Sigmoid colon (tissue), 7 donors: Measurements from ENCODE around the gene KIAA0930. TPM values are rescaled to one million over a fixed set of nuclear protein-coding genes. Genes with fewer than 3 reads are reported as not detected.
"Not testable (repeated sequence)": the region's sequence is repeated elsewhere in the genome, so short reads cannot be mapped to it uniquely, and the experiment has no call there.

Experiments used
- DNase-seq: peaks from one replicate; pipeline ENCODE4 v3.0.0-alpha.2; 2019
- H3K27ac ChIP-seq, 4 donors: fragments of 200-600 bp; sonication (generic); one replicate each; pipeline ENCODE4 v1.5.1; 2016 to 2019; ENCODE audit warnings: mild to moderate bottlenecking in 1 of 4
- H3K27me3 ChIP-seq, 3 donors: fragments of 200-600 bp; sonication (generic); one replicate each; pipeline ENCODE4 v1.5.1; 2019; ENCODE audit warnings: mild to moderate bottlenecking in 1 of 3
- H3K36me3 ChIP-seq, 4 donors: fragments of 200-600 bp; sonication (generic); one replicate each; pipeline ENCODE4 v1.5.1; 2016 to 2019
- H3K4me1 ChIP-seq, 4 donors: fragments of 200-600 bp; sonication (generic); one replicate each; pipeline ENCODE4 v1.5.1; 2017 to 2019
- H3K4me3 ChIP-seq, 4 donors: fragments of 200-600 bp; sonication (generic); one replicate each; pipeline ENCODE4 v1.5.1; 2017 to 2019; ENCODE audit warnings: mild to moderate bottlenecking in 2 of 4, moderate library complexity in 1 of 4
- H3K9me3 ChIP-seq, 4 donors: fragments of 200-600 bp in 3 of 4; sonication (generic) in 3 of 4; one replicate each; pipeline versions ENCODE4 v1.5.1 to v1.6.1; 2013 to 2019
- EP300 ChIP-seq, 4 donors: sonication (generic); formaldehyde crosslinking; IDR thresholded peaks; one replicate each; pipeline ENCODE4 v1.6.1; 2017; ENCODE audit warnings: antibody characterized with exemption in 4 of 4
- POLR2A ChIP-seq, 2 donors: fragments of 450-650 bp; IDR thresholded peaks; one replicate each; pipeline ENCODE4 v1.6.1; 2016; ENCODE audit warnings: antibody characterized with exemption in 2 of 2, mild to moderate bottlenecking in 2 of 2, moderate library complexity in 2 of 2
- POLR2AphosphoS5 ChIP-seq, 4 donors: sonication (generic); formaldehyde crosslinking; IDR thresholded peaks; one replicate each; pipeline ENCODE4 v1.6.1; 2017; ENCODE audit warnings: antibody characterized with exemption in 4 of 4
- WGBS, 2 donors: extraction: QIAGEN DNeasy Blood & Tissue Kit; methylation state at CpG; one replicate each; pipeline ENCODE4 v1.1.7; 2013; 5-methylcytosine and 5-hydroxymethylcytosine counted together
- intact Hi-C: fragments of 100-400 bp; cut with DNase I; formaldehyde crosslinking; loops from one replicate; pipeline ENCODE4 v1.15.1; 2023
- polyA plus RNA-seq, 3 donors: library from polyadenylated mRNA; stranded (reverse); fragments of 200-250 nt; gene quantifications; one replicate each; pipeline ENCODE4 v1.2.3, GENCODE V29; 2013
- total RNA-seq, 4 donors: library from RNA; depleted of rRNA; stranded (reverse); fragments of >200 nt; gene quantifications; one replicate each; pipeline ENCODE4 v1.1.0, GENCODE V29; 2016
- TF ChIP-seq, protein P1 (sequence below), 4 experiments: fragments of 450-650 bp in 3 of 4; fragments of 200-600 bp in 1 of 4; IDR thresholded peaks; one replicate each; pipeline ENCODE4 v1.5.1; 2016 to 2019; ENCODE audit warnings: antibody characterized with exemption in 4 of 4, mild to moderate bottlenecking in 3 of 4, moderate library complexity in 2 of 4
- donor health status: healthy with polysubstance abuse.
- donor health status: Bipolar disorder and iron deficiency.
- donor health status: healthy.

The KIAA0930 gene
- total and polyA plus RNA-seq, 7 donors: 14.4 to 56.5 (median 26.8) TPM

DNA sequence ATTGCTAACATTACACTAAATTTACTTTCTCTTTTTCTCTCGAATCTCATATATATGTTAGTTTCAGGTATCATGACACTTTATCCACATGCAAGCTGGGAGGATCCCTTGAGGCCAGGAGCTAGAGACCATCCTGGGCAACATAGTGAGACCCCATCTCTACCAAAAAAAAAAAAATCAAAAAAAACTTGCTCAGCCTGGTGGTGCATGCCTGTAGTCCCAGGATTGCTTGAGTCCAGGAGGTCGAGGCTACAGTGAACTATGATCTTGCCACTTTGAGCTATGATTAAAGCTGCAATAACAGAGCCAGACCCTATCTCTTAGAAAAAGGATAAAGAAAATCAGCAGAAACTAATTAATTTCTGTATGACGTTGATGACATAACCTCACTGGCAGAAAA is 40.3 kb upstream of the KIAA0930 start:
- no peak overlapping the region for H3K27ac ChIP-seq

DNA sequence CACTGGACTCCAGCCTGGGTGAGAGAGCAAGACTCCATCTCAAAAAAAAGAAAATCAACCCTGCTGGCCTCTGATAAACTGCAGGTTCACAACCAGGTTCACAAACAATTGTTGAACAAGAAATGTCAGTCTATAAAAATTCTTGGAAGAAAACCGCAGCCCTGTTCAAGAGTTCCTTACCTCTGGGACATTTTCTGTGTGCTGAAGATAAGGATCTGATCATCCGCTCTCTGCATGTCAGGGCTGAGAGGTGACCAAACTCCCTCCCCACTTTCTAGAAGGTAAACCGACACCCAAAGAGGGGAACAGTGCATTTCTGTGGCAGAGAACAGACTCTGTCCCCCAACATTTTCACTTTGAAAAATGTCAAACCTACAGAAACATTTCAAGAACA is 39.9 kb upstream of the KIAA0930 start:
- no peak for DNase-seq
- H3K4me3 ChIP-seq: no peak overlapping the region
- intact Hi-C loops: no loop called here
- WGBS, 2 donors: 77 to 87% methylated on average over 3 of the region's 3 CpGs
- no peaks in the 10 kb centered on the region for H3K36me3 ChIP-seq
- H3K27me3 ChIP-seq: peaks cover 4 to 29% (median 8%) of the 10 kb centered on the region in 3 donors
- no peaks in the 10 kb centered on the region for H3K9me3 ChIP-seq
- H3K4me1 ChIP-seq: peaks cover 0 to 27% (median 16%) of the 10 kb centered on the region in 4 donors
- TF ChIP-seq, protein P1, sequence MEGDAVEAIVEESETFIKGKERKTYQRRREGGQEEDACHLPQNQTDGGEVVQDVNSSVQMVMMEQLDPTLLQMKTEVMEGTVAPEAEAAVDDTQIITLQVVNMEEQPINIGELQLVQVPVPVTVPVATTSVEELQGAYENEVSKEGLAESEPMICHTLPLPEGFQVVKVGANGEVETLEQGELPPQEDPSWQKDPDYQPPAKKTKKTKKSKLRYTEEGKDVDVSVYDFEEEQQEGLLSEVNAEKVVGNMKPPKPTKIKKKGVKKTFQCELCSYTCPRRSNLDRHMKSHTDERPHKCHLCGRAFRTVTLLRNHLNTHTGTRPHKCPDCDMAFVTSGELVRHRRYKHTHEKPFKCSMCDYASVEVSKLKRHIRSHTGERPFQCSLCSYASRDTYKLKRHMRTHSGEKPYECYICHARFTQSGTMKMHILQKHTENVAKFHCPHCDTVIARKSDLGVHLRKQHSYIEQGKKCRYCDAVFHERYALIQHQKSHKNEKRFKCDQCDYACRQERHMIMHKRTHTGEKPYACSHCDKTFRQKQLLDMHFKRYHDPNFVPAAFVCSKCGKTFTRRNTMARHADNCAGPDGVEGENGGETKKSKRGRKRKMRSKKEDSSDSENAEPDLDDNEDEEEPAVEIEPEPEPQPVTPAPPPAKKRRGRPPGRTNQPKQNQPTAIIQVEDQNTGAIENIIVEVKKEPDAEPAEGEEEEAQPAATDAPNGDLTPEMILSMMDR (IDR thresholded peaks at IDR 0.05): no peak
- TF ChIP-seq POLR2A (IDR thresholded peaks at IDR 0.05) (no peak), EP300 (IDR thresholded peaks at IDR 0.05) (no peak), POLR2AphosphoS5 (IDR thresholded peaks at IDR 0.05) (no peak)
- H3K27ac ChIP-seq: peak overlapping the region; percentile 57 to 70 (median 61)

More for the DNA sequence above, 40.3 kb upstream of the KIAA0930 start:
- TF ChIP-seq, protein P1 (IDR thresholded peaks at IDR 0.05): no peak
- no peak for TF ChIP-seq POLR2AphosphoS5 (IDR thresholded peaks at IDR 0.05)
- TF ChIP-seq POLR2A (IDR thresholded peaks at IDR 0.05): no peak
- TF ChIP-seq EP300 (IDR thresholded peaks at IDR 0.05): no peak
- intact Hi-C loops: no loop called here
- H3K4me3 ChIP-seq: no peak overlapping the region
- H3K36me3 ChIP-seq: no peaks in the 10 kb centered on the region
- no peaks in the 10 kb centered on the region for H3K9me3 ChIP-seq
- H3K27me3 ChIP-seq: peaks cover 4 to 29% (median 8%) of the 10 kb centered on the region in 3 donors
- peaks cover 0 to 27% (median 16%) of the 10 kb centered on the region in 4 donors for H3K4me1 ChIP-seq
- WGBS, 2 donors: 65 to 71% methylated on average over 3 of the region's 3 CpGs
- no peak for DNase-seq

DNA sequence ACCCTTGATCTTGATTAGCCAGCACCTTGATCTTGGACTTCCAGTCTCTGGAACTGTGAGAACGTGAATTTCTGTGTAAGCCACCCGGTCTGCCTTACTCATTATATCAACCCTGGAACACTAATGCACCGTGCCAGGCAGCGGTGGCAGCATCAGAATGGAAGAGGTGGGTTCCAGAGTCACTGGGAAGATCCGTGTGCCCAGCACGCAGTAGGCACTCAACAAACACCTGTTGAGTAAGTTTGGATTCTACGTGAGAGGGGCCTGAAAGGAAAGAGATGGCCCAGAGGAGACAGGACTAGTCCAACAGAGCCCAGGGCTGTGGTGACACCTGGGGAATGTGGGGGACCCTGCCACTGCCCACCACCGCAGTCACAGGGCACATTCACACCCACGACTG is 37.4 kb upstream of the KIAA0930 start:
- WGBS, 2 donors: 87 to 94% methylated on average over 9 of the region's 9 CpGs
- peaks cover 0 to 11% (median 0%) of the 10 kb centered on the region in 3 donors for H3K27me3 ChIP-seq
- DNase-seq: no peak
- H3K4me3 ChIP-seq: no peak overlapping the region
- no peaks in the 10 kb centered on the region for H3K9me3 ChIP-seq
- intact Hi-C loops: no loop called here
- no peaks in the 10 kb centered on the region for H3K36me3 ChIP-seq
- no peak overlapping the region for H3K27ac ChIP-seq
- TF ChIP-seq, protein P1 (IDR thresholded peaks at IDR 0.05): no peak
- TF ChIP-seq POLR2A (IDR thresholded peaks at IDR 0.05): no peak
- TF ChIP-seq POLR2AphosphoS5 (IDR thresholded peaks at IDR 0.05): no peak
- no peak for TF ChIP-seq EP300 (IDR thresholded peaks at IDR 0.05)
- peaks cover 0 to 15% (median 5%) of the 10 kb centered on the region in 4 donors for H3K4me1 ChIP-seq

DNA sequence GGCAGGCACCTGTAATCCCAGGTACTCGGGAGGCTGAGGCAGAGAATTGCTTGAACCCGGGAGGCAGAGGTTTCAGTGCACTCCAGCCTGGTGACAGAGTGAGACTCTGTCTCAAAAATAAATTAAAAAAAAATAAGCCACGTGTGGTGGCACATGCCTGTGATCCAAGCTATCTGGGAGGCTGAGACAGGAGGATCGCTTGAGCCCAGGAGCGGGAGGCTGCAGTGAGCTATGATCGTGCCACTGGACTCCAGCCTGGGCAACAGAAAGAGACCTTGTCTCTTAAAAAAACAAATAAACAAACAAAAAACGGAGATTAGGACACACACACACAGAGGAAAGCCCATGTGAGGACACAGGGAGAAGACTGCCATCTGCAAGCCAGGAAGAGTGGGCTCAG is 37.0 kb upstream of the KIAA0930 start:
- H3K4me3 ChIP-seq, intact Hi-C loops, H3K27me3 ChIP-seq, DNase-seq, H3K27ac ChIP-seq, H3K9me3 ChIP-seq, H3K36me3 ChIP-seq: not testable (repeated sequence)
- WGBS, 2 donors: 83 to 88% methylated on average over 7 of the region's 7 CpGs
- peaks cover 0 to 16% (median 7%) of the 10 kb centered on the region in 4 donors for H3K4me1 ChIP-seq

DNA sequence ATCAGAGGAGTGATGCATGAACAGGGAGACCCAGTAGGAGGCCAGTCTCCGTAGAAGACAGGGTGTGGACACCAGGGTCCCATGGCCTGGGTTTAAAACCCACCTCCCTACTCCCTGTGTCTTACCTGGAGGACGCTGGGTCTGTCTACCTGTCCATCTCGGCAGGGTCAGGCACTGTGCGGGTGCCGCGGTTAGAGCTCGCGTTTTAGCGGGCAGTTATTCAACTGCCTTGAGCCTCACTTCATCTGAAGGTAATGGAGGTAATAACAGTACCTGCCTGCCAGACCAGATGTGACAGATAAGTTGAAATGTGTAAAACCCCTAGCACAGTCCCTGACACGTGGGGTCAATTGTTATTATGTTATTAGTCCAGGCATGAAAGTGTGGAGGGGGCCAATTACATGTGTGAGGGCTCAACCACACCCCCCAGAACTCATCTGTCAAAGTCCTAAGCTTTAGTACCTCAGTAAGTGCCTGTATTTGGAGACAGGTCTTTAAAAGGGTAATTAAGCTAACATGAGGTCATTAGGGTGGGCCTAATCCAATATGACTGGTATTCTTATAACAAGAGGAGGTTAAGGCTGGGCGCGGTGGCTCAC is 35.9 kb upstream of the KIAA0930 start:
- TF ChIP-seq POLR2AphosphoS5 (IDR thresholded peaks at IDR 0.05) (no peak), EP300 (IDR thresholded peaks at IDR 0.05) (no peak), POLR2A (IDR thresholded peaks at IDR 0.05) (no peak)
- TF ChIP-seq, protein P1 (IDR thresholded peaks at IDR 0.05): no peak
- H3K36me3 ChIP-seq: no peaks in the 10 kb centered on the region
- WGBS, 2 donors: 87 to 95% methylated on average over 12 of the region's 12 CpGs
- intact Hi-C loops: no loop called here
- no peak overlapping the region for H3K4me3 ChIP-seq
- H3K27me3 ChIP-seq: peaks cover 0 to 3% (median 0%) of the 10 kb centered on the region in 3 donors
- H3K9me3 ChIP-seq: no peaks in the 10 kb centered on the region
- no peak for DNase-seq
- H3K4me1 ChIP-seq: peaks cover 0 to 23% (median 14%) of the 10 kb centered on the region in 4 donors
- no peak overlapping the region for H3K27ac ChIP-seq
